Measurements from ENCODE around the gene TAF10. TPM values are rescaled to one million over a fixed set of nuclear protein-coding genes. Genes with fewer than 3 reads are reported as not detected.

Gene TAF10
- total RNA-seq, 3 donors from 2014 or later (not counting 1 experiment from before 2014, with no cell fraction given): 154 to 191 (median 158) TPM

DNA sequence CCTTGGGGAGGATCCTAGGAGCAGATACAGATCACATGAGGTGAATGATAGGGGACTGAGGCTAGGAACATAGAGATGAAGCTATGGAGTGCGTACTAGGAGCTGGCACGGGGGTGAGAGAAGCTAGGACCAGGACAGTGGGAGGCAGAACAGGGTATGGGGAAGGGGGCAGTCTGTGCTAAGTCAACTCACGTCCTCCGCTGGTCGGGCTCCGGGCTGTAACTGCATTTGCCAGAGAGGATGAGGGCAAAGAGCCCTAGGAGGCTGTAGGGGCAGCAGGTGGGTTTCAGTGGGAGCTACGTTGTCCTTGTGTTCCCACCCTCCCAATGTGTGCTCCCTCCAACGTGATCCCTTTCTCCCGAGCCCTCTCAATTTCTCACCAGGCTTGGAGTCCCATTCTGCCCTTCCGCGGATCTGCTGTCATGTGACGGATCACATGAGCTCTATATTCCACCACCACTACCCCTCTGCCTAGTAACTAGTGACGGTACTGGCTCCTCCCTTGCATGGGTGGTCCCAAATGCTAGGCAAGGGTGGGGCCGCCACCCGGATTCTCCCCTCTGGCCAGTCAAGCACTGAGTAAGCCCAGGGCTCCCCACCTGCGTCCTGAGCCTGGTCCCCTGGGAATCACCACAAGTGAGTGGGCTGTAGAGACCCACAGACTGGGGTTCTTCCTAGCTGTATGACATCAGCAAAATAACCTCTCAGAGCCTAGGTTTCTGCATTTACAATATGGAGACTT is 7.2 kb upstream of the TAF10 start, which contains the start of gene TPP1:
TPP1 (minus strand) TSS at position 419 of the 742 bp plus-strand sequence; CDS start at position 397, 22 bp downstream.
- under 1% methylated on average over 16 of the region's 16 CpGs for WGBS (ENCODE audit: insufficient coverage)
- DNase-seq: peak; percentile 89 to 95
- H3K9me3 Mint-ChIP-seq: no peaks in the 10 kb centered on the region

DNA sequence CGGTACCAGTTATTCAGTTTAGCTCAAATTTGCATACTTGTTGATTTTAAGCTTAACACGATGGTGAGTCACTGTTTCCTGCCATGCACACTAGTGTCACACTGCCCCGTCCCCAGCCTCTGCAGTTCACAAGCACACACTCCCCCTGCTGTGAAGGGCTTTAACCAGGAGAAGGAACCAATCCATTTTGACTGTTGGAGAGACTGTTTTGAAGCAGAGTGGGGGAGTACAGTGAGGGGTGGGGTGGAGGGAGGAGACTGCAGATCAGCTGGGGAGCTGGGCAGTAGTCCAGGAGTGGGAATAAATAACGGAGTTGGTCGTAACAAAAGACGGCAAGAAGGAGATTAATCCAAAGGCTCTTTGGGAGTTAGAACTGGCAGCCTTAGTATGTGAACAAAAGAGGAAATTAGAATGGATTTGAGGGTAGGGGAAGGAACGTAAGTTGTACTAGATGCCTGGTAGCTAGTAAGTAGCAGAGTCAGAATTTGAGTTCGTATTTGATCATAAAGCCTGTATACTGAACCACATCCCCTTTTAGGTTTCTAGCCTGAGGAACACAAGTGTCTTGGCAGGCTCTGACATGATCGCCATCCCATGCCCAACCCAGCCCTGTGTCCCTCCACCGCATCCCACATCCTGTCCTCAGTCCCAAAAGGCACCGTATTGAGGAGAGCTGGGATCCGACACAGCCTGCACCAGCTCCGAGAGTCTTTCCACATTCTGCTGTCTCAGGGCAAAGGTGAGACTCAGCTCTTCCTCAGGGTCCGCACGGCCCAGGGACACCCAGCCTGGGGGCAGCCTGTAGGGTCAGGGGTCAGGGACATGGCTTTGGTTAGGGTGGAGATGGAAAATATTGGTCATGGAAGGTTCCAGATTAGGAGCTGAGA is 6.3 kb upstream of the TAF10 start:
- Mint-ChIP-seq H3K36me3 (no peaks in the 10 kb centered on the region), H3K9me3 (no peaks in the 10 kb centered on the region), H3K4me1 (peaks cover 0 to 8% of the 10 kb centered on the region in 2 donors), H3K4me3 (no peak overlapping the region), H3K27ac (no peak overlapping the region), H3K27me3 (ENCODE audit: low read depth in 2 of 2) (no peaks in the 10 kb centered on the region)
- Histone ChIP-seq H3K4me3 (ENCODE audit: low read length) (peak overlapping the region; percentile 72), H3K9me3 (ENCODE audit: control insufficient read depth, insufficient read depth, low read length) (no peaks in the 10 kb centered on the region), H3K4me1 (ENCODE audit: control insufficient read depth, insufficient read depth, low read length) (peaks cover 26% of the 10 kb centered on the region), H3K27ac (ENCODE audit: low read length) (peak overlapping the region; percentile 89), H3K27me3 (ENCODE audit: control insufficient read depth, insufficient read depth, low read length) (no peaks in the 10 kb centered on the region), H3K36me3 (ENCODE audit: control insufficient read depth, insufficient read depth, low read length) (peaks cover 24% of the 10 kb centered on the region)
- WGBS (ENCODE audit: insufficient coverage): 4% methylated on average over 15 of the region's 15 CpGs
- ATAC-seq: peak; percentile 58 to 76 (median 64)
- TF ChIP-seq, protein P1, sequence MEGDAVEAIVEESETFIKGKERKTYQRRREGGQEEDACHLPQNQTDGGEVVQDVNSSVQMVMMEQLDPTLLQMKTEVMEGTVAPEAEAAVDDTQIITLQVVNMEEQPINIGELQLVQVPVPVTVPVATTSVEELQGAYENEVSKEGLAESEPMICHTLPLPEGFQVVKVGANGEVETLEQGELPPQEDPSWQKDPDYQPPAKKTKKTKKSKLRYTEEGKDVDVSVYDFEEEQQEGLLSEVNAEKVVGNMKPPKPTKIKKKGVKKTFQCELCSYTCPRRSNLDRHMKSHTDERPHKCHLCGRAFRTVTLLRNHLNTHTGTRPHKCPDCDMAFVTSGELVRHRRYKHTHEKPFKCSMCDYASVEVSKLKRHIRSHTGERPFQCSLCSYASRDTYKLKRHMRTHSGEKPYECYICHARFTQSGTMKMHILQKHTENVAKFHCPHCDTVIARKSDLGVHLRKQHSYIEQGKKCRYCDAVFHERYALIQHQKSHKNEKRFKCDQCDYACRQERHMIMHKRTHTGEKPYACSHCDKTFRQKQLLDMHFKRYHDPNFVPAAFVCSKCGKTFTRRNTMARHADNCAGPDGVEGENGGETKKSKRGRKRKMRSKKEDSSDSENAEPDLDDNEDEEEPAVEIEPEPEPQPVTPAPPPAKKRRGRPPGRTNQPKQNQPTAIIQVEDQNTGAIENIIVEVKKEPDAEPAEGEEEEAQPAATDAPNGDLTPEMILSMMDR (IDR thresholded peaks at IDR 0.05): no peak
- DNase-seq: peak; percentile 65 to 82
- intact Hi-C loops (cut with micrococcal nuclease): loop anchor here (1.0 to 10.0 kb wide), 4 partner anchors 15 to 224 kb away; partner anchors contain the start of genes ILK, MRPL17, RRP8 and SMPD1

More for the DNA sequence above, 7.2 kb upstream of the TAF10 start, which contains the start of gene TPP1:
- no peaks in the 10 kb centered on the region for H3K27me3 Mint-ChIP-seq (ENCODE audit: low read depth in 2 of 2)
- Histone ChIP-seq H3K27ac (ENCODE audit: low read length) (peak within 1 kb of the TSS; percentile 89), H3K4me1 (ENCODE audit: control insufficient read depth, insufficient read depth, low read length) (peaks cover 26% of the 10 kb centered on the region), H3K27me3 (ENCODE audit: control insufficient read depth, insufficient read depth, low read length) (no peaks in the 10 kb centered on the region), H3K9me3 (ENCODE audit: control insufficient read depth, insufficient read depth, low read length) (no peaks in the 10 kb centered on the region), H3K36me3 (ENCODE audit: control insufficient read depth, insufficient read depth, low read length) (peaks cover 24% of the 10 kb centered on the region), H3K4me3 (ENCODE audit: low read length) (peak within 1 kb of the TSS; percentile 72)
- H3K4me3 Mint-ChIP-seq: no peak within 1 kb of the TSS
- H3K27ac Mint-ChIP-seq: no peak within 1 kb of the TSS
- no peaks in the 10 kb centered on the region for H3K36me3 Mint-ChIP-seq
- ATAC-seq: peak; percentile 89 to 97 (median 96)
- peaks cover 0 to 8% of the 10 kb centered on the region in 2 donors for H3K4me1 Mint-ChIP-seq
- intact Hi-C loops (cut with micrococcal nuclease): loop anchor here (1.0 to 10.0 kb wide), 4 partner anchors 16 to 224 kb away; partner anchors contain the start of genes ILK, MRPL17, RRP8 and SMPD1
- TF ChIP-seq, protein P1 (IDR thresholded peaks at IDR 0.05): no peak

DNA sequence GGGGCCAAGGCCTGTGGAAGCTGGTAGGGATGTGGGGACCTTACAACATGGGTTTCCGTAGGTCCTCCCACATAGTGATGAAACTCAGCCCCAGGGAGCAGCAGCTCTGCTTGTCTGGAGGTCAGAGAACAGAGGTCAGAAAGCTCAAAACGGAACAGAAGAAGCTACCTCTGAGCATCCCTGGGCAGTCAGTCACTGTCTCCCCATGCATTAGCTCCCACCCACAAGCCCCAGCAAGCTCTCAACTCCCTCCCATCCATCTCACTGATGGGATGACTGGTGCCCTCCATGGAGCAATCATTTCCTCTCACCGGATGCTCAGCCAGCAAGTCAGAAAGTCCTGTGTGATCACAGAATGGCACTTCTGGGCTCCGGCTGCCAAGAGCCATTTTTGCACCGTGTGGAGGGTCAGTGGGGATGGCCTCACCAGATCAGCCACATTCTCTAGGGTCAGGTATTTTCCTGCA is 5.3 kb upstream of the TAF10 start:
- Mint-ChIP-seq H3K27ac (no peak overlapping the region), H3K36me3 (no peaks in the 10 kb centered on the region), H3K4me3 (peak overlapping the region; percentile 19), H3K4me1 (peaks cover 0 to 8% of the 10 kb centered on the region in 2 donors), H3K9me3 (no peaks in the 10 kb centered on the region), H3K27me3 (ENCODE audit: low read depth in 2 of 2) (no peaks in the 10 kb centered on the region)
- WGBS (ENCODE audit: insufficient coverage): 90% methylated on average over 5 of the region's 5 CpGs
- H3K27ac ChIP-seq (ENCODE audit: low read length): peak overlapping the region; percentile 45
- ATAC-seq (no peak), DNase-seq (no peak)
- no peaks in the 10 kb centered on the region for H3K9me3 ChIP-seq (ENCODE audit: control insufficient read depth, insufficient read depth, low read length)
- TF ChIP-seq, protein P1 (IDR thresholded peaks at IDR 0.05): no peak
- no peak overlapping the region for H3K4me3 ChIP-seq (ENCODE audit: low read length)
- H3K36me3 ChIP-seq (ENCODE audit: control insufficient read depth, insufficient read depth, low read length): peaks cover 24% of the 10 kb centered on the region
- intact Hi-C loops (cut with micrococcal nuclease): loop anchor here (5.0 to 10.0 kb wide), 2 partner anchors 50 to 223 kb away; partner anchors contain the start of gene SMPD1
- H3K27me3 ChIP-seq (ENCODE audit: control insufficient read depth, insufficient read depth, low read length): no peaks in the 10 kb centered on the region
- peaks cover 35% of the 10 kb centered on the region for H3K4me1 ChIP-seq (ENCODE audit: control insufficient read depth, insufficient read depth, low read length)
